ENCODE results near the gene EP400.

DNA sequence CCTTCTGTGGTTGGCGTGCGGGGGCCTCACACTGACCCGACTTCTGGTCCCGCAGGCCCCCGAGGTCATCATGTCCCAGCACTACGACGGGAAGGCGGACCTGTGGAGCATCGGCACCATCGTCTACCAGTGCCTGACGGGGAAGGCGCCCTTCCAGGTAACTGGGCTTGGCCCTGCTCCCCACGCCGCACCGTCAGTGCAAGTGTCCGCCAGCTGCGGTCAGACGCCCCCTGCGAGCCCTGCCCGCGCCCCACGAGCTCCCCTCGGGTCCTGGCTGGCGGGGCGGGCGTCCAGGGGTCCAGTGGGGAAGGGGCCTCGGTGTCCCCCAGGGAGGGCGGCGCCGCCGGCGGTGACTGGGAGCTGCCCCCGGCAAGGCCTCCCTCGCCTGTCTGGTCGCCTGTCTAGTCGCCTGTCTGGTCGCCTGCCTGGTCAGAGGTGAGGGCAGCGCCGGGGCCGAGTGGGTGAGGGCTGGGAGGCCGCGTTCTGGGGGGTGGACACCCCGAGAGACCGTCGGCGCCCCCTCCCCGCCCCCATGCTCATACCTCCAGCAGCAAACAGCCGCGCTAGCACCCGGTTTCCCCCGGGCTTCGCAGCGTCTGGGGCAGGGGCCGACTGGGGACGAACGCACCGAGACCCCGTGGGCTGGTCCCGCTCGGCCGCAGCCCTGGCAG is 40.5 kb upstream of the EP400 start:
- TF ChIP-seq CTCF (IDR thresholded peaks at IDR 0.05) (no peak), EP300 (IDR thresholded peaks at IDR 0.05) (no peak)

Data from upper lobe of left lung (tissue), 4 donors.